GM10248 (cell line): Measurements from ENCODE around the gene FN1.
"Not testable (repeated sequence)": the region's sequence is repeated elsewhere in the genome, so short reads cannot be mapped to it uniquely, and the experiment has no call there.

Experiments used
- CTCF ChIA-PET: fragments of 300-600 bp; sonication (Branson Sonifier 250); formaldehyde crosslinking; extraction: SDS; loops from one replicate; lab custom pipeline; 2021; ENCODE audit warnings: antibody characterized with exemption; lab: Yijun Ruan, JAX
- POLR2A ChIA-PET: fragments of 350-650 bp; sonication (Branson Sonifier 250); formaldehyde crosslinking; extraction: SDS; loops from one replicate; lab custom pipeline; 2020; ENCODE audit warnings: antibody characterized with exemption; lab: Yijun Ruan, JAX
- DNase-seq: peaks from one replicate; pipeline ENCODE4 v3.0.0; 2012; ENCODE audit errors: extremely low spot score
- CTCF ChIP-seq: IDR thresholded peaks from 2 replicates; pipeline ENCODE4 v1.5.1; 2012; ENCODE audit warnings: mild to moderate bottlenecking, low read depth; ENCODE audit errors: extremely low read depth, missing control alignments, control extremely low read depth

FN1 gene

GRCh38 chr2:215414674-215415073 is 21.2 kb downstream of the FN1 start:
- TF ChIP-seq CTCF, result no peak
- DNase-seq, result no peak
- ChIA-PET CTCF (no interaction called here), POLR2A (no interaction called here)

GRCh38 chr2:215413974-215414373 is 21.9 kb downstream of the FN1 start:
- TF ChIP-seq CTCF, result no peak
- CTCF ChIA-PET, result interaction anchor here (1.0 to 1.1 kb wide), 2 partner anchors 9 to 18 kb away, joined by 3 read pairs; no protein-coding TSS in a partner anchor
- POLR2A ChIA-PET, result no interaction called here
- no peak for DNase-seq

GRCh38 chr2:215413484-215413777 is 22.4 kb downstream of the FN1 start:
- POLR2A ChIA-PET, result no interaction called here
- TF ChIP-seq CTCF, result no peak
- no peak for DNase-seq
- CTCF ChIA-PET, result interaction anchor here (1.0 to 1.1 kb wide), 2 partner anchors 9 to 17 kb away, joined by 3 read pairs; no protein-coding TSS in a partner anchor

- ChIA-PET POLR2A (no interaction called here), CTCF (no interaction called here)
- no peak for DNase-seq
- TF ChIP-seq CTCF, result no peak
Observed at GRCh38 chr2:215411941-215412743, 23.7 kb downstream of the FN1 start.

GRCh38 chr2:215410932-215411285 is 25.0 kb downstream of the FN1 start:
- ChIA-PET POLR2A (no interaction called here), CTCF (no interaction called here)
- no peak for DNase-seq
- TF ChIP-seq CTCF, result no peak

- POLR2A ChIA-PET, result not testable (repeated sequence)
- CTCF ChIA-PET, result interaction anchor here (1.0 to 1.5 kb wide), 5 partner anchors 11 to 14 kb away, joined by 3 to 7 read pairs (median 4); no protein-coding TSS in a partner anchor
Observed at GRCh38 chr2:215410181-215410931, 25.5 kb downstream of the FN1 start.

More at GRCh38 chr2:215410181-215410931, 25.5 kb downstream of the FN1 start:
- DNase-seq, result not testable (repeated sequence)
